ENCODE results near the gene ANKRD13B.
A peak's percentile ranks its signal among the peaks of the same experiment; 100 is the strongest.

The ANKRD13B gene

GRCh38 chr17:29628644-29629043 lies 35.7 kb downstream of the ANKRD13B start:
- no peak for TF ChIP-seq CTCF (IDR thresholded peaks at IDR 0.05; ENCODE audit: control insufficient read depth, insufficient read depth, low read depth, low read length, missing control alignments)

GRCh38 chr17:29629839-29630238 lies 36.9 kb downstream of the ANKRD13B start:
- no peak overlapping the region for H3K4me3 ChIP-seq (ENCODE audit: control insufficient read depth, low read depth, low read length)
- no peak for DNase-seq (ENCODE audit: low read depth)
- TF ChIP-seq CTCF (IDR thresholded peaks at IDR 0.05; ENCODE audit: control insufficient read depth, insufficient read depth, low read depth, low read length, missing control alignments) = no peak

More at GRCh38 chr17:29628644-29629043, 35.7 kb downstream of the ANKRD13B start:
- no peak overlapping the region for H3K4me3 ChIP-seq (ENCODE audit: control insufficient read depth, low read depth, low read length)
- no peak for DNase-seq (ENCODE audit: low read depth)

DNA sequence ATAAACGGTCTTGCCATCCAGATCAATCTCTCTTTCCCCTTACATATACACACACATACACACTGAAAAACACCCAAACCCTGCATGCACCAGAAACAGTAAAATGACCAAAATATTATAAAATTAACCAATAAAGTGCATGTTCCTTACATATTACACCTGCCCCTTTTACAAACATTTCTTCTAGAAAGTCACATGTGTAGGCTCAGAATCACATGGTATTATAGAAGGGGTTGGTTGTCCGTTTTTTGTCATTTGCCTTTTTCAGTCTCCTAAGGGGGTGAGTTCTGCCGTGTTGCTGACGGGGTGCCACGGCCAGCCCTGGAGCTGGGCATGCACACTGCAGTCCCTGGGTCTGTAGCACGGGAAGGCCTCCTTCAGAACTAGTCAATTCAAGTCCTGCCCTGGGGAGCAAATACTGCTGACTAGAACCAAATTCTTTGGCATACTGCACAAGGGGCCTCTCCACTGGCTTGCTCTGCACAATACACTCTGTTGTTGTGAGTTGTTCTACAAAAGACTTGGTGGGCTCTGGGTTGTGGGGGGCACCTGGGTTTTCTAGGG lies 37.8 kb downstream of the ANKRD13B start:
- DNase-seq (ENCODE audit: low read depth) = no peak
- no peak overlapping the region for H3K4me3 ChIP-seq (ENCODE audit: control insufficient read depth, low read depth, low read length)
- no peak for TF ChIP-seq CTCF (IDR thresholded peaks at IDR 0.05; ENCODE audit: control insufficient read depth, insufficient read depth, low read depth, low read length, missing control alignments)

DNA sequence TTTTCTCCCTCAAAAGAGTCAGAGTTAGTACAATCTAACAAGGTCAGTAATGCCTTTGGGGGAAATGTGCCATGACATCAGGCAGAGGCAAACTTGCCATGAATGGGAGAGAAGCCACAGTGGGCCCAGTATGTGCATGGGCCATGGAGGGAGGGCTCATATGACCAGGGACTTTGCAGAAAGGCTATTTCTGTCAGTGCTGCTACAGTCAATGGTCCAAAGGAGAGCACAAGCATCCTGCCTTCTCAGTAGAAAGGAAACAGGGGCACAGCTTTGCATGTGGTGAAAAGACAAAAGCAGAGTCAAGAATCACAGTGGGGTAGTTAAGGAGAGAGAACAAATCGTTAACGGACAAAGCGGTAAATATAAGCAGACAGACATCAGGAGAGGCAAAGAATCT lies 41.0 kb downstream of the ANKRD13B start:
- no peak for TF ChIP-seq CTCF (IDR thresholded peaks at IDR 0.05; ENCODE audit: control insufficient read depth, insufficient read depth, low read depth, low read length, missing control alignments)
- DNase-seq (ENCODE audit: low read depth) = no peak
- H3K4me3 ChIP-seq (ENCODE audit: control insufficient read depth, low read depth, low read length) = no peak overlapping the region

GRCh38 chr17:29640413-29640812 lies 47.5 kb downstream of the ANKRD13B start:
- DNase-seq (ENCODE audit: low read depth) = peak; percentile 50
- no peak for TF ChIP-seq CTCF (IDR thresholded peaks at IDR 0.05; ENCODE audit: control insufficient read depth, insufficient read depth, low read depth, low read length, missing control alignments)
- no peak overlapping the region for H3K4me3 ChIP-seq (ENCODE audit: control insufficient read depth, low read depth, low read length)

DNA sequence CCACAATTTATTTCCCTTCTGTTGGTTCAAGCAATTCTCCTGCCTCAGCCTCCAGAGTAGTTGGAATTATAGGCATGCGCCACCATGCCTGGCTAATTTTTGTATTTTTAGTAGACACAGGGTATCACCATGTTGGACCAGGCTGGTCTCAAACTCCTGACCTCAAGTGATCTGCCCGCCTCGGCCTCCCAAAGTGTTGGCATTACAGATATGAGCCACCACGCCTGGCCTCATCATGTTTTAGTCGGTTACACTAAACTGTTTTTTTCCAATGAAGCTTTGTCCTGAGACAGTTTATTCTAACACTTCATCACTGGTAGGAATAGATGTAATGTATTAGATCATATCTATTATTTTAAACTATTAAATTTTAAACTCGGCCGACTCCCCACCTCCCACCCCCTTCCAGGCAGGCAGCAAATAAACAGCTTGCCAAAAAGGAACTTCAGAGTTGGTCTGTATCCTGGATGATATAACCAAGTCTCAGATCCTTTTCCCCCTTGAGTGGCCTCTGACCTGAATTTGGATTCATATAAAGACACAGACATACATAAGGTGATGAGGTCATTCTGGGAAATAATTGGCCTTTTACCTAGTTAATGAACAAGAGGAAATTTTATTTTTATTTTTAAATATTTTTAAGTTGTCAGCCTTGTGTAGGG lies 48.2 kb downstream of the ANKRD13B start:
- no peak for DNase-seq (ENCODE audit: low read depth)
- H3K4me3 ChIP-seq (ENCODE audit: control insufficient read depth, low read depth, low read length) = no peak overlapping the region
- no peak for TF ChIP-seq CTCF (IDR thresholded peaks at IDR 0.05; ENCODE audit: control insufficient read depth, insufficient read depth, low read depth, low read length, missing control alignments)

All from AG09309 (cell line).